Tongue (tissue), 2 donors: ENCODE data around the gene CKS2. TPM values are rescaled to one million over a fixed set of nuclear protein-coding genes. Genes with fewer than 3 reads are reported as not detected.
A peak's percentile ranks its signal among the peaks of the same experiment; 100 is the strongest.

ENCODE experiments used
- DNase-seq: peaks from one replicate; pipeline ENCODE4 v3.0.0-alpha.2; 2015
- total RNA-seq: library from RNA; depleted of rRNA; stranded (reverse); fragments of >200 nt; gene quantifications from one replicate; pipeline ENCODE4 v1.2.3, GENCODE V29; 2014

The CKS2 gene
- total RNA-seq, 1 donor from 2014 or later: 48.1 TPM

DNA sequence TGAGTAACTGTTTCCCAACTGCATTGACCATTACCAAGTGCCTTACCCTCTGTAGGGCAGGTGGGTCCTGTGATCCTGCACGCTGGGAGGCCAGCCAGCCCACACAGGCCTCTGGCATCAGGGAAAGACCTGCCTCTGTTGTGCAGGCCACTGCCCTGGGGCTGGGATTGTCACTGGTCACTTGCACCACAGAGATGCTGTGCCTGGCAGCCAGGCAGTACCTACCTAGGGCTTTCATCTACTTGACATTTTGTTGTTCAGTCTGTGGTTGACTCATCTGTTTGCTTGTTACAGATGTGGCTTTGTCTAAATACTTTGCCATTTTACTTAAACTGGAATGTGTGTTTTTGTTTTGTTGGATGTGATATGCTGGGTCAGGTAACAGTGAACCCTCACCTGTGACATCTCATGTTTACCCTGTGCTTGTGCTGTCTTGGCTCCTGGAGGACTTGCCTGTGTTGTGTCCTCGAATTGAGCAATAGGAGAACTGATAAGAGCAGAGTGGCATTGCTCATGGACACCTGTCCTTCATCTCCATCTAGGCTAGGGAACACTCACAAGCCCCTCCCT lies 40.1 kb downstream of the CKS2 start:
- DNase-seq: no peak

GRCh38 chr9:89351584-89352300 lies 40.7 kb downstream of the CKS2 start:
- DNase-seq: no peak

- DNase-seq: no peak
These were observed 41.5 kb downstream of the CKS2 start for GRCh38 chr9:89352451-89352850.

DNA sequence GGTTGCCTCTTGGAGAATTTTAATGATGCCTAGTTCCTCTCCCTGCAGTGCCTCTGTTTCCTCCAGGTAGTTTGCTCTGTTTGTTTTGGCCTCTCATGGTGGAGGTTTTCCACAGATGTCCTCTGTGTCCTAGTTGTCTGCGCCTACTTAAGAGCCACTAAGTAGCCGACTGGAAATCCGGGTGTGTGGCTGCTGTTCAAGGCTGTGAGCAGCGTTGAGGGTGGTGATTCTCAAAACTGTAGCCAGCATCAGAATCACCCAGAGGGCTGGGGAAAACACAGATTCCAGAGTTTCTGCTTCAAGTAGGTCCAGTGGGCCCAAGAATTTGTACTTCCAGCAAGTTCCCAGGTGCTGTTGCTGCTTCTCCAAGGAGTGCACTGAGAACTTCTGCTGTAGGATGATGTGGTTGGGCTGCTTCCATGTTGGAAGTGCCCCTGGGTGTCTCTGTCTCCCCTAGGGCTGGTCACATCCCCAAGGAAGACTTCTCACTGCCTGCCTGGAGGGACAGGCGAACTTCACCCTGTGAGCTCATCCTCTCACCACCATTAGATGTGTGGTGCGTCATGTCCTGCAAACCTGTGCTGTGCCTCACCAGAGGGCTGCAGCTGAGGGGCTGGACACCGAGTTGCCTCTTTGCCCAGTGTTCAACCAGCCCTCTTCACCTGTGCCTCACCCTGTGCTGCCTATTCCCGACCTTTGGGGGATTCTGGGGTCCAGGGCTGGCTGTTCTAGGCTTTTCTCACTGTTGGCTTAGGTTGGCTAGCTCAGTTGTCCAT lies 42.1 kb downstream of the CKS2 start:
- no peak for DNase-seq

- no peak for DNase-seq
These were observed 43.0 kb downstream of the CKS2 start for GRCh38 chr9:89353989-89354388.

GRCh38 chr9:89354471-89354870 lies 43.5 kb downstream of the CKS2 start:
- no peak for DNase-seq

DNA sequence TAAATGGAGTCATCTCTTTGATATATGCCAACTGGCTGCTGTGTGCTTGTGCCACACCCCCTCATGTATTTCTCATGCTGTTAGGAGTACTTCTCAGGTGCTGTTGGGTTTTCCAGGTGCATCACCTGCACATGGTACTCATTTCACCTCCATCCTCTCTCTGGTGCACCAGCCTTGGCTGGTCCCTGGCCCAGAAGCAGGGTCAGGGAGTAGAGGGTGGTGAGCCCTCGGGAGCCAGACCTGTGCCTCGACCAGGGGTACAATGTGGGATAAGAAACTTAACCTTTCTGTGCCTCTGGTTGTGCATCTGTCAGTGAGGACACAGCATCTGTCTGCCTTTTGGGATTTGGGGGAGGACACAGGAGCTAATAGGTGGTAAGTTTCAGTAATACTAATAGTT lies 45.8 kb downstream of the CKS2 start:
- DNase-seq: no peak

DNA sequence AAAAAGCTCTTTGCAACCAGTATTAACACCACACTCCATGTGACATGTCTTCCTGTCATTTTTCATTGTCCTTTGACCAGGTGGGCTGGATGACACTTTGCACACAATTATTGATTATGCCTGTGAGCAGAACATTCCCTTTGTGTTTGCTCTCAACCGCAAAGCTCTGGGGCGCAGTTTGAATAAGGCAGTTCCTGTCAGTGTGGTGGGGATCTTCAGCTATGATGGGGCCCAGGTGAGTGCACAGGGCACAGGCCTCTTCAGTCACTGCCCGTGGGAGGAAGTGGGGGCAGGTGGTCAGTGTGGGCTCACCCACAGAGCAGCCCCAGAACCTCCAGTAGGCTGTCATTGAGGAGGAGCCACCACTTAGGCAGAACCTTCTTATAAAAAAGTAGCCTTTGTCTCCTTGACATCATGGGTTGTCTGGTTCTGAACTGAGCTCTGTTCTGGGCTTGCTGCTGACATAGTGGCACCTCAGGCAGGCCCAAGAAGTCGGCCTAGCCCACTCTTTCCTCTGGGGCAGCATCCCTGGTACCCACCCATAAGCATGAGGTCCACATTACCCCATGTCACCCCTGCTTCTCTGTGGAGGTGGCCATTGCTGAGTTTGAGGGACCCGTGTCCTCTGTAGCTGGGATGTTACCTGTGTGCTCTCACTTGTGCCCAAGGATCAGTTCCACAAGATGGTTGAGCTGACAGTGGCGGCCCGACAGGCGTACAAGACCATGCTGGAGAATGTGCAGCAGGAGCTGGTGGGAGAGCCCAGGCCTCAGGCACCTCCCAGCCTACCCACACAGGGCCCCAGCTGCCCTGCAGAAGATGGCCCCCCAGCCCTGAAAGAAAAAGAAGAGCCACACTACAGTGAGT lies 46.6 kb downstream of the CKS2 start:
- DNase-seq: no peak

DNA sequence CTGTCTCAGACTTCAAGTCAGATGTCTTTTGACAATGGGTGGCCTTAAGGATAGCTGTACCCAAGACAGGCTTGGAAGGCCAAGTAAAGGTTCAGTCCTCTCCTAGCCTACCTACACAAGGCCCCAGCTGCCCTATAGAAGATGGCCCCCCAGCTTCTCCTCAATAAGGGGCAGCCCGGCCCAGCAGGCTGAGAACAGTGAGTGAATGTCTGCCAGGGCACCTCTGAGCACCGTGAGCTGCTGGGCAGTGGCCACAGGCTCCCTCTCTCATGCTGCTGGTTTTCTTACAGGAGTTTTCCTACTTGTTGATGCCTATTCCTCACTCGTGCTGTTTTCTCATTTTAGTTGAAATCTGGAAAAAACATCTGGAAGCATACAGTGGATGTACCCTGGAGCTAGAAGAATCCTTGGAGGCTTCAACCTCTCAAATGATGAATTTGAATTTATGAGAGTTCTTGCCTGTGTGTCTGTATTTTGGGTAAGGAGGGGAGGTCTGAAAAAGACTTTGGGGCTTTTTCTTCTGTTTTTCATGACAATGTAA lies 47.5 kb downstream of the CKS2 start:
- no peak for DNase-seq

GRCh38 chr9:89358985-89359384 lies 48.0 kb downstream of the CKS2 start:
- peak; percentile 48 for DNase-seq

GRCh38 chr9:89359751-89360261 lies 48.8 kb downstream of the CKS2 start:
- peak; percentile 73 for DNase-seq

- peak; percentile 84 for DNase-seq
These were observed 49.5 kb downstream of the CKS2 start for GRCh38 chr9:89360465-89360864.

GRCh38 chr9:89361031-89361430 lies 50.0 kb downstream of the CKS2 start:
- DNase-seq: no peak

DNA sequence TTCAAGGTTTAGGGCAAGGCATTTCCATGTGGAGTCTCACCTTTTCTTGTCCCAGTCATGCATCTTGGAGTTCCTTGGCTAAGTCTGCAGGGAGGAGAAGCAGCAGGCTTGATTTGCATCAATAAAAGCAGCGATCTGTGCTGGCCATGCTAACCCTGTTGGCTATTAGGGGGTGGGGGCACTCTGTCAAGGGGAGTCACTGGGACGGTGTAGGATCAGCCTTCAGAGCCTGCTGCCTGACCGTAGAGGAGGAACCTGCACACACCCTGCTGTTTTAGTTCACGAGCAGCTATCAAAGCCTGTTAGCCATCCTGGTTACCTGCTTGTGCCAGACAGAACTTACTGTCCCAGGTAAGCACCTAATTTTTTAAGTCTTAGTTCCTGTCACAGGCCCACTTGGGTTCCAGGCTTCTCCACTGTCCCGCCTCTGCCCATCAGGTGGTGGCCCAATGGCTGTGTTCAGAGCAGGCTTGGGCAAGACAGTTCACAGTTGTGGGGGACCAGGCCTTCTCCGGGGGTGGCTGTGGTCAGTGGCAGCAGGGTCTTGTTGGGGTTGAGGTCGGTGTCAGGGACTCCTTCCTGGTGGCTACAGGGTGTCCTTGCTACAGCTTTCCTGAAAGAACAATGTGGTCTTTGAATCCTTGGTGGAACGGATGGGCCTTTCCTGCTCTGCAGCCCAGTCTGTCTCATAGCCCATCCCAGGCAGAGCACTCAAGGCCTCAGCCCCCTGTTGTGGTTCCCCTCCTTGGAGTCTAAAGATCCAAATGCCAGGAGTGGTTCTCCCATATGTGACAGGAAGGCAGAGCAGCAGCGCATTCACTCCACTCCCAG lies 51.0 kb downstream of the CKS2 start:
- no peak for DNase-seq

- DNase-seq: no peak
These were observed 51.8 kb downstream of the CKS2 start for GRCh38 chr9:89362647-89363310.

GRCh38 chr9:89363311-89363670 lies 52.3 kb downstream of the CKS2 start:
- DNase-seq: no peak

GRCh38 chr9:89363921-89364665 lies 53.1 kb downstream of the CKS2 start:
- DNase-seq: no peak

GRCh38 chr9:89364666-89365531 lies 53.9 kb downstream of the CKS2 start:
- DNase-seq: no peak

DNA sequence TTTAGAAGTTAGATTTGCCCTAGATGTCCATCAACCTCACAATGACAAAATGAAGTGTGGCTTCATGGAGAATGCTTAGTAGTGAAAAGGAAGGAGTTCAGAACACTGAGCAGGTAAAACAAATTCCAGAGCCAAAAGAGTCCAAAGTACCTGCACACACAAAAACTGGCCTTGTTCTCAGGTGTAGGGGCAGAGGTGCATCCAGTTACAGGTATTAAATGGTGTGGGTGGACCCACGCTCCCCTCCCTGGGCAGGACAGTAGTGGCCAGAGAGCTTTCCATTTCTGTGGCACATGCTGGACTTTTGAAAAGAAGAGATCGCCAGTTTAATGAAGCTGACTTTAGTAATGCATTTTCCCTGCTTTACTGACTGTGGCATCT lies 54.5 kb downstream of the CKS2 start:
- DNase-seq: no peak
